NCI-H2029 (cell line): ENCODE data around the gene THAP7.

Source experiments
- DNase-seq: peaks from one replicate; lab custom pipeline; 2025; lab: John Stamatoyannopoulos, UW

Gene THAP7

GRCh38 chr22:21031545-21032036, 29.7 kb upstream of the THAP7 start:
- DNase-seq: no peak

- DNase-seq: no peak
These were observed 29.0 kb upstream of the THAP7 start for GRCh38 chr22:21030621-21031544.

- DNase-seq: no peak
These were observed 28.1 kb upstream of the THAP7 start for GRCh38 chr22:21030032-21030431.

GRCh38 chr22:21029486-21030025, 27.6 kb upstream of the THAP7 start:
- DNase-seq: no peak

GRCh38 chr22:21028277-21029251, 26.6 kb upstream of the THAP7 start:
- no peak for DNase-seq

GRCh38 chr22:21026783-21027692, 25.1 kb upstream of the THAP7 start:
- DNase-seq: peak; percentile 53

GRCh38 chr22:21025763-21026755, 24.1 kb upstream of the THAP7 start:
- no peak for DNase-seq

GRCh38 chr22:21025266-21025665, 23.3 kb upstream of the THAP7 start:
- DNase-seq: no peak

GRCh38 chr22:21022955-21023614, 21.2 kb upstream of the THAP7 start:
- no peak for DNase-seq

- no peak for DNase-seq
These were observed 20.6 kb upstream of the THAP7 start for GRCh38 chr22:21022507-21022906.

GRCh38 chr22:21020802-21021429, 19.0 kb upstream of the THAP7 start:
- DNase-seq: no peak

- DNase-seq: no peak
These were observed 16.4 kb upstream of the THAP7 start for GRCh38 chr22:21018314-21018713.

- DNase-seq: no peak
These were observed 14.9 kb upstream of the THAP7 start for GRCh38 chr22:21016644-21017420.

GRCh38 chr22:21015466-21016006, 13.6 kb upstream of the THAP7 start:
- DNase-seq: no peak

- no peak for DNase-seq
These were observed 13.0 kb upstream of the THAP7 start, which contains the start of gene P2RX6 for GRCh38 chr22:21014726-21015465. Gene P2RX6, plus strand, starts transcription at chr22:21015165. Its CDS starts 10 bp downstream, at chr22:21015175.

GRCh38 chr22:21014202-21014725, 12.3 kb upstream of the THAP7 start:
- DNase-seq: peak; percentile 86
